ENCODE results near the gene DOCK6. TPM values are rescaled to one million over a fixed set of nuclear protein-coding genes. Genes with fewer than 3 reads are reported as not detected.
A peak's percentile ranks its signal among the peaks of the same experiment; 100 is the strongest.

DOCK6 gene
- total RNA-seq, 1 donor from 2014 or later: 86.9 TPM

- Mint-ChIP-seq H3K9me3 (ENCODE audit: unreplicated experiment) (no peaks in the 10 kb centered on the region), H3K4me3 (ENCODE audit: unreplicated experiment) (no peak overlapping the region), H3K27me3 (ENCODE audit: unreplicated experiment) (no peaks in the 10 kb centered on the region), H3K4me1 (ENCODE audit: unreplicated experiment) (peaks cover 8% of the 10 kb centered on the region), H3K27ac (ENCODE audit: unreplicated experiment) (no peak overlapping the region), H3K36me3 (ENCODE audit: unreplicated experiment) (peaks cover 27% of the 10 kb centered on the region)
- TF ChIP-seq, protein P1, sequence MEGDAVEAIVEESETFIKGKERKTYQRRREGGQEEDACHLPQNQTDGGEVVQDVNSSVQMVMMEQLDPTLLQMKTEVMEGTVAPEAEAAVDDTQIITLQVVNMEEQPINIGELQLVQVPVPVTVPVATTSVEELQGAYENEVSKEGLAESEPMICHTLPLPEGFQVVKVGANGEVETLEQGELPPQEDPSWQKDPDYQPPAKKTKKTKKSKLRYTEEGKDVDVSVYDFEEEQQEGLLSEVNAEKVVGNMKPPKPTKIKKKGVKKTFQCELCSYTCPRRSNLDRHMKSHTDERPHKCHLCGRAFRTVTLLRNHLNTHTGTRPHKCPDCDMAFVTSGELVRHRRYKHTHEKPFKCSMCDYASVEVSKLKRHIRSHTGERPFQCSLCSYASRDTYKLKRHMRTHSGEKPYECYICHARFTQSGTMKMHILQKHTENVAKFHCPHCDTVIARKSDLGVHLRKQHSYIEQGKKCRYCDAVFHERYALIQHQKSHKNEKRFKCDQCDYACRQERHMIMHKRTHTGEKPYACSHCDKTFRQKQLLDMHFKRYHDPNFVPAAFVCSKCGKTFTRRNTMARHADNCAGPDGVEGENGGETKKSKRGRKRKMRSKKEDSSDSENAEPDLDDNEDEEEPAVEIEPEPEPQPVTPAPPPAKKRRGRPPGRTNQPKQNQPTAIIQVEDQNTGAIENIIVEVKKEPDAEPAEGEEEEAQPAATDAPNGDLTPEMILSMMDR (IDR thresholded peaks at IDR 0.05): no peak
- no peak for DNase-seq (ENCODE audit: extremely low spot score, unreplicated experiment)
Observed at GRCh38 chr19:11247391-11247790, 14.9 kb downstream of the DOCK6 start.

DNA sequence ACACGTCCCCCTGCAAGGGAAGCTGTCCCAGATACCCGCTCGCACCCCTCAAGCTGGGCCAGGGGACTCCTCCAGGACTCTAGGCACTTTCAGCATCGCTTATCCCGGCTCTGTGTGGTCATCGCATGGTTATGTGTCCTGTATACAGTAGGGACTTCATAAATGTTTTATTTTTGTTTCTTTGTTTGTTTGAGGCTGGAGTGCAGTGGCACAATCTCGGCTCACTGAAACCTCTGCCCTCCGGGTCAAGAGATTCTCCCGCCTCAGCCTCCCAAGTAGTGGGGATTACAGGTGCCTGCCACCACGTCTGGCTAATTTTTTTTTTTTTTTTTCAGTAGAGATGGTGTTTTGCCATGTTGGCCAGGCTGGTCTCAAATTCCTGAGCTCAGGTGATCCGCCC, 15.4 kb downstream of the DOCK6 start:
- peaks cover 28% of the 10 kb centered on the region for H3K36me3 Mint-ChIP-seq (ENCODE audit: unreplicated experiment)
- no peak for DNase-seq (ENCODE audit: extremely low spot score, unreplicated experiment)

GRCh38 chr19:11244846-11245589, 17.3 kb downstream of the DOCK6 start:
- no peak overlapping the region for H3K4me3 Mint-ChIP-seq (ENCODE audit: unreplicated experiment)
- H3K27me3 Mint-ChIP-seq (ENCODE audit: unreplicated experiment): no peaks in the 10 kb centered on the region
- no peak for DNase-seq (ENCODE audit: extremely low spot score, unreplicated experiment)
- peaks cover 8% of the 10 kb centered on the region for H3K4me1 Mint-ChIP-seq (ENCODE audit: unreplicated experiment)
- H3K36me3 Mint-ChIP-seq (ENCODE audit: unreplicated experiment): peaks cover 32% of the 10 kb centered on the region
- no peak overlapping the region for H3K27ac Mint-ChIP-seq (ENCODE audit: unreplicated experiment)
- TF ChIP-seq, protein P1 (IDR thresholded peaks at IDR 0.05): no peak
- H3K9me3 Mint-ChIP-seq (ENCODE audit: unreplicated experiment): no peaks in the 10 kb centered on the region

More for the DNA sequence above, 15.4 kb downstream of the DOCK6 start:
- H3K27ac Mint-ChIP-seq (ENCODE audit: unreplicated experiment): no peak overlapping the region
- no peaks in the 10 kb centered on the region for H3K9me3 Mint-ChIP-seq (ENCODE audit: unreplicated experiment)
- TF ChIP-seq, protein P1 (IDR thresholded peaks at IDR 0.05): no peak
- no peak overlapping the region for H3K4me3 Mint-ChIP-seq (ENCODE audit: unreplicated experiment)
- peaks cover 8% of the 10 kb centered on the region for H3K4me1 Mint-ChIP-seq (ENCODE audit: unreplicated experiment)
- H3K27me3 Mint-ChIP-seq (ENCODE audit: unreplicated experiment): no peaks in the 10 kb centered on the region

- H3K9me3 Mint-ChIP-seq (ENCODE audit: unreplicated experiment): no peaks in the 10 kb centered on the region
- H3K27ac Mint-ChIP-seq (ENCODE audit: unreplicated experiment): peak overlapping the region; percentile 16
- TF ChIP-seq, protein P1 (IDR thresholded peaks at IDR 0.05): no peak
- peaks cover 32% of the 10 kb centered on the region for H3K36me3 Mint-ChIP-seq (ENCODE audit: unreplicated experiment)
- no peaks in the 10 kb centered on the region for H3K27me3 Mint-ChIP-seq (ENCODE audit: unreplicated experiment)
- peaks cover 8% of the 10 kb centered on the region for H3K4me1 Mint-ChIP-seq (ENCODE audit: unreplicated experiment)
- H3K4me3 Mint-ChIP-seq (ENCODE audit: unreplicated experiment): no peak overlapping the region
- no peak for DNase-seq (ENCODE audit: extremely low spot score, unreplicated experiment)
Observed at GRCh38 chr19:11243798-11244169, 18.5 kb downstream of the DOCK6 start.

DNA sequence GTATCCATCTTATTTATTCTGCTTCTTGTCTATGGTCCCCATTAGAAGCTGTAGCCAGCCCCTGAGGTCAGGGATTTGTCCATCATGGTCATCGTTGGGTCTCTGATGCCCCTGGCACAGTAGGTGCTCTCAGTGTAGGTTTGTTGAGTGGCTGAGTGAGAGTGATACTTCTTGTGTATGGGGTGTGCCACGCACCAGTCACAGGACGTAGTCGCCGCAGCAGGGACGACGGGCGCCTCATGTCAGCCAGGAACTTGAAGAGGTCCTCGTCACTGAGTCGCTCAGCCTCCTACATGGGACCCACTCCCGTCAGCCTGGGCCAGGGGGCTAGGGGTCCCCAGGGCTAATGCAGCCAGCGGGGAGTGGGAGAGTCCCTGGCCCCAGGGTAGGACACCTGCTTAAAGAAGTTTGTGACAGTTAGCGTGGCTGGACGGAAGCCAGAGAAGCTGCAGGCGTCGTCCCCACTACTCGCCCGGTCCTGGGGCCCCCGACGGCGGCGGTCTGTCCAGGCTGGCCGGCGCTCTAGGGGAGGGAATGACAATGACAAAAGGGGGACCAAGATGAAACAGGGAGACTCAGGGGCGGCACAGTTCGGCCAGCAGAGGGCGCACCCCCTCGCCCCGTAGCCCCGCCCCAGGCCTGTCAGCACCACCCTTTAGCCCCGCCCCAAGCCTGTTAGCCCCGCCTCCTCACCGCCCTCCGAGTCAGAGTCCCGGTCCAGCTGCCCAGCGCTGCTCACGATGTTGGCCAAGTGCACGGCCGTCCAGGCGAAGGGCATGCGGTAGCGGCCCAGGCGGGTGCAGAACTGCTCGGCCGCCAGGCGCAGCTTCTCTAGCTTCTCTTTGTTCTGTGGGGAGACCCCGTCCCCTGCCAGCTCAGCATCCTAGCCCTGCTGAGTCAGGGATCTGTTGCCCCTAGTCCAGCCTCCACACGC, 19.2 kb downstream of the DOCK6 start:
- peak; percentile 96 for DNase-seq (ENCODE audit: extremely low spot score, unreplicated experiment)
- Mint-ChIP-seq H3K36me3 (ENCODE audit: unreplicated experiment) (peaks cover 31% of the 10 kb centered on the region), H3K27me3 (ENCODE audit: unreplicated experiment) (no peaks in the 10 kb centered on the region), H3K4me1 (ENCODE audit: unreplicated experiment) (peaks cover 8% of the 10 kb centered on the region), H3K4me3 (ENCODE audit: unreplicated experiment) (no peak overlapping the region), H3K9me3 (ENCODE audit: unreplicated experiment) (no peaks in the 10 kb centered on the region), H3K27ac (ENCODE audit: unreplicated experiment) (peak overlapping the region; percentile 16)
- TF ChIP-seq, protein P1 (IDR thresholded peaks at IDR 0.05): peak; percentile 87

Measured in osteocyte (in vitro differentiated cells).